Aorta (tissue), 5 donors: ENCODE results near the gene LAG3. TPM values are rescaled to one million over a fixed set of nuclear protein-coding genes. Genes with fewer than 3 reads are reported as not detected.
A peak's percentile ranks its signal among the peaks of the same experiment; 100 is the strongest.

Experiments
- ATAC-seq: fragments of 200-7000 bp; cut with Tn5 transposase; one replicate; pipeline ENCODE4 v1.9.1; 2022; ENCODE audit warnings: moderate library complexity; ENCODE audit not compliant: low FRiP score
- DNase-seq, 2 donors: peaks; one replicate each; pipeline ENCODE4 v3.0.0-alpha.2; 2020
- H3K27ac ChIP-seq, 2 donors: one replicate each; pipeline ENCODE4 v1.5.1; 2013; ENCODE audit warnings: low read length in 2 of 2, mild to moderate bottlenecking in 2 of 2, moderate library complexity in 2 of 2, control low read depth in 1 of 2, inconsistent platforms in 1 of 2, low read depth in 1 of 2
- H3K27me3 ChIP-seq, 2 donors: one replicate each; pipeline ENCODE4 v1.6.1; 2013; ENCODE audit warnings: control low read depth in 1 of 2, low read length in 1 of 2, mild to moderate bottlenecking in 1 of 2, moderate library complexity in 1 of 2; ENCODE audit not compliant: insufficient read depth in 2 of 2, control insufficient read depth in 1 of 2
- H3K36me3 ChIP-seq, 2 donors: one replicate each; pipeline ENCODE4 v1.6.1; 2013; ENCODE audit warnings: control low read depth in 1 of 2, low read length in 1 of 2, mild to moderate bottlenecking in 1 of 2; ENCODE audit not compliant: insufficient read depth in 2 of 2, control insufficient read depth in 1 of 2
- H3K4me1 ChIP-seq, 2 donors: one replicate each; pipeline ENCODE4 v1.6.1; 2013; ENCODE audit warnings: low read length in 2 of 2, control low read depth in 1 of 2, mild to moderate bottlenecking in 1 of 2, moderate library complexity in 1 of 2; ENCODE audit not compliant: insufficient read depth in 2 of 2, control insufficient read depth in 1 of 2
- H3K4me3 ChIP-seq, 2 donors: one replicate each; pipeline ENCODE4 v1.5.1; 2013; ENCODE audit warnings: low read length in 2 of 2, control low read depth in 1 of 2, mild to moderate bottlenecking in 1 of 2
- H3K9me3 ChIP-seq: one replicate; pipeline ENCODE4 v1.6.1; 2013; ENCODE audit warnings: mild to moderate bottlenecking, low read length; ENCODE audit not compliant: control insufficient read depth
- WGBS, 2 donors: extraction: QIAGEN DNeasy Blood & Tissue Kit; methylation state at CpG; one replicate each; pipeline ENCODE4 v1.1.7; 2013; 5-methylcytosine and 5-hydroxymethylcytosine counted together
- intact Hi-C, 2 donors: fragments of 100-400 bp; cut with DNase I; formaldehyde crosslinking; loops; one replicate each; pipeline versions ENCODE4 v1.14.2 to v1.15.0; 2022
- polyA plus RNA-seq, 2 donors: library from polyadenylated mRNA; stranded (reverse); fragments of 200-250 nt; gene quantifications; one replicate each; pipeline ENCODE4 v1.2.3, GENCODE V29; 2013
- total RNA-seq, 2 donors: library from RNA; stranded (reverse); fragmentation: NEBNext Ultra II Directional; extraction: Animal tissue kit (Norgen Biotek cat#: 25700); gene quantifications; one replicate each; pipeline ENCODE4 v1.2.1, GENCODE V29; 2021
- donor health status: healthy with polysubstance abuse.
- donor health status: Bipolar disorder and iron deficiency.
- donor health status: DM: no; HTN: no; CAD: no.
- donor health status: DM: no; HTN: no; CAD: no.
- donor health status: DM: yes; HTN: yes; CAD: no.

The LAG3 gene
- total and polyA plus RNA-seq, 4 donors, result 0.25 to 2.4 (median 1.5) TPM

DNA sequence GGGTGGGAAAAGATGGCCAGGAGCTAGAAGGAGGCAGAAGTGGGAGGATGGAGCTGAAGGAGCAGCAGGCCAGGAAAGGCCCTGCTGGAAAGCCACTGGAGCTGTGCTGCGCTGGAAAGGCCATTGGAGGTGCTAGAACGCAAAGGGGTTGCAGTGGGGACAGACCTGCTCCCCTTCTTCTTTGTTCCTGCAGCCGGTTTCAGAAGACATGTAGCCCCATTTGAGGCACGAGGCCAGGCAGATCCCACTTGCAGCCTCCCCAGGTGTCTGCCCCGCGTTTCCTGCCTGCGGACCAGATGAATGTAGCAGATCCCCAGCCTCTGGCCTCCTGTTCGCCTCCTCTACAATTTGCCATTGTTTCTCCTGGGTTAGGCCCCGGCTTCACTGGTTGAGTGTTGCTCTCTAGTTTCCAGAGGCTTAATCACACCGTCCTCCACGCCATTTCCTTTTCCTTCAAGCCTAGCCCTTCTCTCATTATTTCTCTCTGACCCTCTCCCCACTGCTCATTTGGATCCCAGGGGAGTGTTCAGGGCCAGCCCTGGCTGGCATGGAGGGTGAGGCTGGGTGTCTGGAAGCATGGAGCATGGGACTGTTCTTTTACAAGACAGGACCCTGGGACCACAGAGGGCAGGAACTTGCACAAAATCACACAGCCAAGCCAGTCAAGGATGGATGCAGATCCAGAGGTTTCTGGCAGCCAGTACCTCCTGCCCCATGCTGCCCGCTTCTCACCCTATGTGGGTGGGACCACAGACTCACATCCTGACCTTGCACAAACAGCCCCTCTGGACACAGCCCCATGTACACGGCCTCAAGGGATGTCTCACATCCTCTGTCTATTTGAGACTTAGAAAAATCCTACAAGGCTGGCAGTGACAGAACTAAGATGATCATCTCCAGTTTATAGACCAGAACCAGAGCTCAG lies 47.0 kb downstream of the LAG3 start:
- peak in 1 of 2 donors; percentile 43 for DNase-seq
- ATAC-seq, result no peak
- H3K36me3 ChIP-seq, result no peaks in the 10 kb centered on the region
- H3K27ac ChIP-seq, result no peak overlapping the region
- no peaks in the 10 kb centered on the region for H3K27me3 ChIP-seq
- no peaks in the 10 kb centered on the region for H3K9me3 ChIP-seq
- intact Hi-C loops, result loop anchor here in 1 of 2 donors (10.0 kb wide), 1 partner anchor 205 kb away; no protein-coding TSS in a partner anchor
- H3K4me3 ChIP-seq, result no peak overlapping the region
- no peaks in the 10 kb centered on the region for H3K4me1 ChIP-seq
- WGBS, 2 donors, result 79 to 83% methylated on average over 12 to 13 of the region's 13 CpGs

DNA sequence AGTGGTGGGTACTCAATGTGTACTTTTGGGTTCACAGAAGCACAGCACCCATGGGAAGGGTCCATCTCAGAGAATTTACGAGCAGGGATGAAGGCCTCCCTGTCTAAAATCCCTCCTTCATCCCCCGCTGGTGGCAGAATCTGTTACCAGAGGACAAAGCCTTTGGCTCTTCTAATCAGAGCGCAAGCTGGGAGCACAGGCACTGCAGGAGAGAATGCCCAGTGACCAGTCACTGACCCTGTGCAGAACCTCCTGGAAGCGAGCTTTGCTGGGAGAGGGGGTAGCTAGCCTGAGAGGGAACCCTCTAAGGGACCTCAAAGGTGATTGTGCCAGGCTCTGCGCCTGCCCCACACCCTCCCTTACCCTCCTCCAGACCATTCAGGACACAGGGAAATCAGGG lies 47.8 kb downstream of the LAG3 start:
- H3K9me3 ChIP-seq, result no peaks in the 10 kb centered on the region
- H3K36me3 ChIP-seq, result no peaks in the 10 kb centered on the region
- no peak overlapping the region for H3K4me3 ChIP-seq
- no peaks in the 10 kb centered on the region for H3K4me1 ChIP-seq
- peak in 1 of 2 donors; percentile 28 for DNase-seq
- no peak overlapping the region for H3K27ac ChIP-seq
- intact Hi-C loops, result loop anchor here in 1 of 2 donors (10.0 kb wide), 1 partner anchor 205 kb away; no protein-coding TSS in a partner anchor
- no peaks in the 10 kb centered on the region for H3K27me3 ChIP-seq
- 73 to 74% methylated on average over 5 of the region's 5 CpGs for WGBS, 2 donors
- no peak for ATAC-seq

DNA sequence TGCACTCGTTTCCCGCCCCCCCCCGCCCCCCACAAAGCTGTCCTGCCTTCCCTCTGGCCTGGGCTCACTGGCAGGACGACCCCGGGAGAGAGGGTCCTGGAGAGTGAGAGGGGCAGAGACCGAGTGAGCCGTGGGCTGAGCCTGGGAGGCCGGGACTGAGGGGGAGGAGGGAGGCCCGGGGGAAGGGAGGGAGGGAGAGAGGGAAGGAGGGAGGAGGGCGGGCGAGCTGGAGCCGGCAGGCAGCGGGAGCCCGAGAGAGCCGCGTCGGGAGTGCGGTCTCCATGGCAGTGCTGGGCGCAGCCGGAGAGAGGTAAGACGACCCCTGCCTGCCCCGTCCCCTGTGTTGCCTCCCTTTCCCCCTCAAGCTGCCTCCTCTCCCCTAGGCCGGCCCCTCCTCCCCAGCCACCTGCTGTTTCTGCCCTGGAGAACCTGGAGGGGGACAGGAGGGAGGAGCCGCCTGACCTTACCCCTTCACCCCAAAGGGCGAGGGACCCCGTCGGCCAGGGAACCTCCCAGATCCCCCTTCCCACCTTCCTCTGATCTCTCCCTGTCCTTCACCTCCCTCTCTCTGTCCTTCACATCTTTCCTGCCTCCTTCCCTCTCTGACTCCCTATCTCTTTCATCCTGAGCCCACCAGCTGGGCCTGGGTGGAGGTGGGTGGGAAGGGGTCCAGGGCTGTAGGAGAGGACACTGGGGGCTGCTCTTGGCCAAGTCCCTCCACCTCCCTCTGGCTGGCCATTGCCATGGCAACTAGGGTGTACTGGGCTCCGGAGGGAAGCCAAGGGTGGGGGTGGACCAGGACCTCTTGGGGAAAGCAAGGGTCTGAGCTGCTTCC lies 49.5 kb downstream of the LAG3 start, which contains the start of gene GPR162:
TSS of gene GPR162 (plus strand) at position 231 of the 835 bp plus-strand sequence. CDS start 2,078 bp downstream, outside the sequence.
- intact Hi-C loops, result loop anchor here in 1 of 2 donors (10.0 kb wide), 1 partner anchor 207 kb away; no protein-coding TSS in a partner anchor
- Histone ChIP-seq H3K27ac (no peak within 1 kb of the TSS), H3K4me1 (no peaks in the 10 kb centered on the region), H3K4me3 (peak within 1 kb of the TSS in 1 of 2 donors; percentile 15), H3K36me3 (no peaks in the 10 kb centered on the region), H3K9me3 (no peaks in the 10 kb centered on the region), H3K27me3 (no peaks in the 10 kb centered on the region)
- 2 to 3% methylated on average over 12 to 28 of the region's 28 CpGs for WGBS, 2 donors
- DNase-seq (peak; percentile 85 to 88), ATAC-seq (peak; percentile 54)

DNA sequence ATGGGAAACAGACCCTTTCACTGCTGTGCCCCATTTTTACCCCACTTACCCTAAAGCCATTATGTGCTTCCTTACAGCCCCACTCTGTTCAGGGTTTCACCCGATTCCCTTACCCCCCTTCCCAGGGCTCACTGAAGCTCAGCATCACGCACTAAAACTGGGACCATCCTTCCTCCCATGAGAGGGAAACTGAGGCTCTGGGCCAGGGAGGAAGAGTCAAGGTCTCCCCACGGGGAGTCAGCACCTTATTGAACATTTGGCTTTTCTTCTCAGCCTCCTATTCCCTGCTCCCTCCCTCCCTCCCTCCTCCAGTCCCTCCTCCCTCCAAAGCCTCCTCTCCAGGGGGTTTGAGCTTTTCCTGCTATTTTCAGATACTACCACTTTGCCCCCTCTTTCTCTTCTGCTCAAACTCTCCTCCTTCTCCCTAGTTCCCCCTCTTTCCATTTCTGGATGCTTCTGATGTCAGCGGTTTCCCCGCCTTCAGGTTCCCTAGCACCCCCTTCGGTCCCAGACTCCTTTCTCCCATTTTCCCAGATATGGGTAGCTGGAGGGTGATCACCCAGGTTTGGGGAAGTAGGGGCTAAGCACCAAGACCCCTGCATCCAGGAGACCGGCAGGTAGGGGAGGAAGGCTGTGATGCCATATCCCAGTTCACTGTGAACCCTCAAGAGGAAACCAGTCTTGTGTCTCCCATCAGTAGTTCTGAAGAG lies 50.3 kb downstream of the LAG3 start:
- Histone ChIP-seq H3K36me3 (no peaks in the 10 kb centered on the region), H3K4me1 (no peaks in the 10 kb centered on the region), H3K27ac (no peak overlapping the region), H3K9me3 (no peaks in the 10 kb centered on the region), H3K4me3 (no peak overlapping the region), H3K27me3 (no peaks in the 10 kb centered on the region)
- no peak for DNase-seq
- 34 to 40% methylated on average over 7 of the region's 7 CpGs for WGBS, 2 donors
- intact Hi-C loops, result loop anchor here in 1 of 2 donors (10.0 kb wide), 1 partner anchor 208 kb away; no protein-coding TSS in a partner anchor
- ATAC-seq, result no peak

DNA sequence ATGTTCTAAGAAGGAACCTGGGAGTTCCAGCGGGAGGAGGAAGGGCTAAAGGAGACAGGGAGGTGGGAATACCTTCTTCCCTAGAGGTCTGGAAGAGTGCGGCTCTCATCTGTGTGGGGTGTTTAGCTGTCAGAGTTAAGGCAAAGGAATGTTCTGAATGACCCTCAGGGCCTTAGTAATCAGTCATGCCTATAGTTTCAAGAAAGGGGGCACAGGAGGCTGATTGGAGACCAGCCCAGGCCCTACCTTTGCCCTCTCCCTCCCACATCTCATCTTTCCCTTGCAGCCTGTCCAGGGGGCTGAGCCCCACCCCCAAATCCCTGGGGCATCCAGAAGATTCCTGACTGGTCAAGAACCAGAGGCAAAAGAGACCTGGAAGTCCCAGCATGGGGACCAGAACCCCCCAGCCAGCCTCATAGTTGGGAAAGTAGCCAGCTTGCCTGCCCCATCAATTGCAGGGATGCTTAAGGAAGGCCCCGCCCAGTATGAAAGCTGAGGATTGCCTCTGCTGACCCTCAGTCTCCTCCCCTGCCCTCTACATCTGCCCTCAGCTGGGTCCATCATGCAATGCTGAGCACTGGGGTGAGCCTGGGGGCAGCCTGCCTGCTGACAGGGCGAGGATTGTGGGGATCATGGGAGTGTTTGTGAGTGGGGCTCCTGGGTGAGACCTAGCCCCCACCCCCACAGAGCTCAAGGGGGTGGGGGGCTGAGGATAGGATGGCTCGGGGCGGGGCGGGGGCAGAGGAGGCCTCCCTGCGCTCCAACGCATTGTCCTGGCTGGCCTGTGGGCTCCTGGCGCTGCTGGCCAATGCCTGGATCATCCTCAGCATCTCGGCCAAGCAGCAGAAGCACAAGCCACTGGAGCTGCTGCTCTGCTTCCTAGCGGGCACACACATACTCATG lies 51.1 kb downstream of the LAG3 start:
- no peaks in the 10 kb centered on the region for H3K27me3 ChIP-seq
- no peaks in the 10 kb centered on the region for H3K9me3 ChIP-seq
- no peak overlapping the region for H3K4me3 ChIP-seq
- intact Hi-C loops, result loop anchor here in 1 of 2 donors (10.0 kb wide), 1 partner anchor 209 kb away; no protein-coding TSS in a partner anchor
- WGBS, 2 donors, result 76 to 80% methylated on average over 12 of the region's 12 CpGs
- no peak overlapping the region for H3K27ac ChIP-seq
- H3K4me1 ChIP-seq, result no peaks in the 10 kb centered on the region
- DNase-seq (peak in 1 of 2 donors; percentile 37), ATAC-seq (no peak)
- H3K36me3 ChIP-seq, result no peaks in the 10 kb centered on the region

DNA sequence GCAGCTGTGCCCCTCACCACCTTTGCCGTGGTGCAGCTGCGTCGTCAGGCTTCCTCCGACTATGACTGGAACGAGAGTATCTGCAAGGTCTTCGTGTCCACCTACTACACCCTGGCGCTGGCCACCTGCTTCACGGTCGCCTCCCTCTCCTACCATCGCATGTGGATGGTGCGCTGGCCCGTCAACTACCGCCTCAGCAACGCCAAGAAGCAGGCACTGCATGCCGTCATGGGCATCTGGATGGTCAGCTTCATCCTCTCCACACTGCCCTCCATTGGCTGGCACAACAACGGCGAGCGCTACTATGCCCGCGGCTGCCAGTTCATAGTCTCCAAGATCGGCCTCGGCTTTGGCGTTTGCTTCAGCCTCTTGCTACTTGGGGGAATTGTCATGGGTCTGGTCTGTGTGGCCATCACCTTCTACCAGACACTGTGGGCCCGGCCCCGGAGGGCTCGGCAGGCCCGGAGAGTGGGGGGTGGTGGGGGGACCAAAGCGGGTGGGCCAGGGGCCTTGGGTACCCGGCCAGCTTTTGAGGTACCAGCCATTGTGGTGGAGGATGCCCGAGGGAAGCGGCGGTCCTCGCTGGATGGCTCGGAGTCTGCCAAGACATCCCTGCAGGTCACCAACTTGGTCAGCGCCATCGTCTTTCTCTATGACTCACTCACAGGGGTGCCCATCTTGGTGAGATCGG lies 51.9 kb downstream of the LAG3 start:
- 84 to 90% methylated on average over 37 of the region's 37 CpGs for WGBS, 2 donors
- intact Hi-C loops, result loop anchor here in 1 of 2 donors (10.0 kb wide), 1 partner anchor 209 kb away; no protein-coding TSS in a partner anchor

DNA sequence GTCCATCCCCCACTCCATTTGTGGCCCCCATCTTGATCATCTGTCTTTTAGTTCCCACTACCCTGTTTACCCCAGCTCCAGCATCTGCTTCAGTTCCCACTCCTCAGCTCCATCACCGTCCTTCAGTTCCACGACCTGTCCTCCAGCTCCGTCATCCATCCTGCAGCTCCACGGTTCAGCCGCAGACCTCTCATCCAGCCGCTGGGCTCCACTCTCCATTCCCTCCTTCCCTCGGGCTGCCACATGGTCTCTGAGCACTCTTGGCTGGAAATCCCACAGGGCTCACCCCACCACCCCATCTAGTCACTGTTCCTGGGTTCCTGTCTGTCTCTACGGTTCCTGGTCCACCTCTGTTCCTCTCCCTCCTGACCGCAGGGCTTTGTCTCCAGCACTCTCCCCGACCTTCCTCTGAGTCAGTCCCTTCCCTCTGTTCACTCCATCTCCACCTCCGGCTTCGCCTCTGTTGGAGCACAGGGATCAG lies 52.6 kb downstream of the LAG3 start:
- no peaks in the 10 kb centered on the region for H3K9me3 ChIP-seq
- H3K36me3 ChIP-seq, result no peaks in the 10 kb centered on the region
- no peaks in the 10 kb centered on the region for H3K4me1 ChIP-seq
- DNase-seq (peak in 1 of 2 donors; percentile 41), ATAC-seq (no peak)
- H3K4me3 ChIP-seq, result no peak overlapping the region
- WGBS, 2 donors, result 32 to 33% methylated on average over 12 of the region's 12 CpGs
- intact Hi-C loops, result loop anchor here (5.0 to 10.0 kb wide), 4 partner anchors 73 to 210 kb away; partner anchors contain the start of gene MLF2 (in 2 of the 2)
- H3K27ac ChIP-seq, result no peak overlapping the region
- H3K27me3 ChIP-seq, result no peaks in the 10 kb centered on the region

More for the DNA sequence above, 51.9 kb downstream of the LAG3 start:
- no peaks in the 10 kb centered on the region for H3K36me3 ChIP-seq
- no peaks in the 10 kb centered on the region for H3K27me3 ChIP-seq
- H3K4me3 ChIP-seq, result no peak overlapping the region
- no peaks in the 10 kb centered on the region for H3K9me3 ChIP-seq
- H3K27ac ChIP-seq, result no peak overlapping the region
- ATAC-seq (no peak), DNase-seq (peak in 1 of 2 donors; percentile 46)
- no peaks in the 10 kb centered on the region for H3K4me1 ChIP-seq
